ENCODE measurements around the gene EIPR1.

DNA sequence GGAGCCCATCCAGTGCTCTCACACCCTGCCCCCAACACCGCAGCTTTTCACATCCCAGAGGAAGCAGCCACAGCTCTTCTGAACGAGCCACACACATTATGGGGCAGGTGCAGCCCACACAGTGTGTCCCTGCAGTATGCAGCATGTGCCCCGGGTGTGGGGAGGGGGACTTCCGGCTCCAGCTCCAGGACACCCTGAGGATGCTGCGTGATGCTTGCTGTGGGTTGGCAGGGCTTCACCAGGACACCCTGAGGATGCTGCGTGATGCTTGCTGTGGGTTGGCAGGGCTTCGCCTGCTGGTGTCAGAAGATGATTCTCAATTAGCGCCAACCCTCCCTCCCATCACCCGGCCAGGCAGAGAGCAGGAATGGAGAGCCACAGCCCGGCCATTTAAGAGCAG lies 193.9 kb downstream of the EIPR1 start:
- TF ChIP-seq, protein P1, sequence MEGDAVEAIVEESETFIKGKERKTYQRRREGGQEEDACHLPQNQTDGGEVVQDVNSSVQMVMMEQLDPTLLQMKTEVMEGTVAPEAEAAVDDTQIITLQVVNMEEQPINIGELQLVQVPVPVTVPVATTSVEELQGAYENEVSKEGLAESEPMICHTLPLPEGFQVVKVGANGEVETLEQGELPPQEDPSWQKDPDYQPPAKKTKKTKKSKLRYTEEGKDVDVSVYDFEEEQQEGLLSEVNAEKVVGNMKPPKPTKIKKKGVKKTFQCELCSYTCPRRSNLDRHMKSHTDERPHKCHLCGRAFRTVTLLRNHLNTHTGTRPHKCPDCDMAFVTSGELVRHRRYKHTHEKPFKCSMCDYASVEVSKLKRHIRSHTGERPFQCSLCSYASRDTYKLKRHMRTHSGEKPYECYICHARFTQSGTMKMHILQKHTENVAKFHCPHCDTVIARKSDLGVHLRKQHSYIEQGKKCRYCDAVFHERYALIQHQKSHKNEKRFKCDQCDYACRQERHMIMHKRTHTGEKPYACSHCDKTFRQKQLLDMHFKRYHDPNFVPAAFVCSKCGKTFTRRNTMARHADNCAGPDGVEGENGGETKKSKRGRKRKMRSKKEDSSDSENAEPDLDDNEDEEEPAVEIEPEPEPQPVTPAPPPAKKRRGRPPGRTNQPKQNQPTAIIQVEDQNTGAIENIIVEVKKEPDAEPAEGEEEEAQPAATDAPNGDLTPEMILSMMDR (IDR thresholded peaks at IDR 0.05; ENCODE audit: extremely low read depth in 1 of 2, insufficient read depth in 1 of 2, low read depth in 1 of 2, low read length in 2 of 2): no peak
- TF ChIP-seq POLR2AphosphoS5 (IDR thresholded peaks at IDR 0.05; ENCODE audit: insufficient read depth, low read depth, low read length): no peak
- no peak for TF ChIP-seq JUN (IDR thresholded peaks at IDR 0.05; ENCODE audit: borderline replicate concordance, insufficient read depth, insufficient read length, low read depth)
- TF ChIP-seq GATA2 (IDR thresholded peaks at IDR 0.05; ENCODE audit: insufficient read depth, insufficient read length, low read depth, low read length): no peak
